ENCODE data around the gene SMARCC1.

DNA sequence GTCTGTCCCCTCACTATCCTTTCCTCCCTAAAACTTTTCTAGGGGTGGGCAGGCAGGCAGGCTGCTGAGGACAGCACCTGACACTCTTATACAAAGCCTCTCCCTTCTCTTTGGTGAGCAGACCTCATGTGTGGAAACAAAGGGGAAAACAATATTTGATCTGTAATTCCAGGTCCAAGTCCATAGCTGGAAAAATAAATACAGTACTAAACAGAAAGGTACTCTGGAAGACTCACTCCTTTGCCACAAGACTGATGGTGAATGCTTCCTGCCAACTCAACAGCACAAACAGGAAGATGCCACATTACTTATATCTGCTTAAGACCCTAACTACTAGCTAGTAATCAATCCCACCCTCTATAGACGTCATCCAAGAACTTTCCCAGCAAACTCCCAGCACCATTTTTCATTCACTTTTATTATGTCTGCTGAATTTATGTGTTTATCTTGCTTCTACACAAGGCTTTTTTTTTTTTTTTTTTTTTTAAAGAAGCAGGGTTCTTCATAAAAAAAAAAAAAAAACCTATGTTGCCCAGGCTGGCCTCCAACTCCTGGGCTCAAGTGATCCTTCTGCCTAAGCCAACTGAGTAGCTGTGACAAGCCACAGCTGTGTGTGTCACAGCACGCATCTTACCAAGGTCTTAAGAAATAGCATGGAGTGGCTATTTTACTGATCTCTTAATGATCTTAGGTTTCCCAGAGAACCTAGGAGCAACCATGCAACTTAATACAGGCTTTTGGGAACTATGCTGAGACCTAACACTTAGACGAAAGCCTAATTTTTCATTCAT lies 158.8 kb downstream of the SMARCC1 start:
- TF ChIP-seq, protein P1, sequence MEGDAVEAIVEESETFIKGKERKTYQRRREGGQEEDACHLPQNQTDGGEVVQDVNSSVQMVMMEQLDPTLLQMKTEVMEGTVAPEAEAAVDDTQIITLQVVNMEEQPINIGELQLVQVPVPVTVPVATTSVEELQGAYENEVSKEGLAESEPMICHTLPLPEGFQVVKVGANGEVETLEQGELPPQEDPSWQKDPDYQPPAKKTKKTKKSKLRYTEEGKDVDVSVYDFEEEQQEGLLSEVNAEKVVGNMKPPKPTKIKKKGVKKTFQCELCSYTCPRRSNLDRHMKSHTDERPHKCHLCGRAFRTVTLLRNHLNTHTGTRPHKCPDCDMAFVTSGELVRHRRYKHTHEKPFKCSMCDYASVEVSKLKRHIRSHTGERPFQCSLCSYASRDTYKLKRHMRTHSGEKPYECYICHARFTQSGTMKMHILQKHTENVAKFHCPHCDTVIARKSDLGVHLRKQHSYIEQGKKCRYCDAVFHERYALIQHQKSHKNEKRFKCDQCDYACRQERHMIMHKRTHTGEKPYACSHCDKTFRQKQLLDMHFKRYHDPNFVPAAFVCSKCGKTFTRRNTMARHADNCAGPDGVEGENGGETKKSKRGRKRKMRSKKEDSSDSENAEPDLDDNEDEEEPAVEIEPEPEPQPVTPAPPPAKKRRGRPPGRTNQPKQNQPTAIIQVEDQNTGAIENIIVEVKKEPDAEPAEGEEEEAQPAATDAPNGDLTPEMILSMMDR (IDR thresholded peaks at IDR 0.05; ENCODE audit: insufficient read depth, low read depth, low read length), result no peak
- no peak for TF ChIP-seq EZH2 (IDR thresholded peaks at IDR 0.05; ENCODE audit: insufficient read depth, low read length)
